Left lung (tissue), 10 donors: ENCODE results near the gene USPL1. TPM values are rescaled to one million over a fixed set of nuclear protein-coding genes. Genes with fewer than 3 reads are reported as not detected.

Experiments used
- ATAC-seq: fragments of 200-7000 bp; cut with Tn5 transposase; one replicate; pipeline ENCODE4 v1.9.1; 2020; ENCODE audit warnings: moderate library complexity
- DNase-seq, 4 donors: peaks; one replicate each; pipeline ENCODE4 v3.0.0-alpha.2; 2013 to 2020
- H3K27ac ChIP-seq, 2 donors: fragments of 200-600 bp; sonication (generic) in 1 of 2; one replicate each; pipeline versions ENCODE4 v1.5.0 to v1.8.0; 2020 to 2021
- H3K27me3 ChIP-seq, 2 donors: fragments of 200-600 bp; sonication (generic) in 1 of 2; one replicate each; pipeline versions ENCODE4 v1.5.0 to v1.8.0; 2020 to 2021
- H3K36me3 ChIP-seq, 2 donors: fragments of 200-600 bp; sonication (generic) in 1 of 2; one replicate each; pipeline versions ENCODE4 v1.5.0 to v1.8.0; 2020 to 2021
- H3K4me1 ChIP-seq, 2 donors: fragments of 200-600 bp; one replicate each; pipeline ENCODE4 v1.8.0; 2021
- H3K4me3 ChIP-seq, 2 donors: fragments of 200-600 bp; sonication (generic) in 1 of 2; one replicate each; pipeline versions ENCODE4 v1.5.0 to v1.8.0; 2020 to 2021; ENCODE audit warnings: mild to moderate bottlenecking in 1 of 2
- H3K9me3 ChIP-seq, 2 donors: fragments of 200-600 bp; sonication (generic) in 1 of 2; one replicate each; pipeline versions ENCODE4 v1.5.0 to v1.8.0; 2020 to 2021
- CTCF ChIP-seq, 2 donors: fragments of 200-600 bp; sonication (generic) in 1 of 2; IDR thresholded peaks; one replicate each; pipeline versions ENCODE4 v1.5.0 to v1.8.0; 2021; ENCODE audit warnings: antibody characterized with exemption in 2 of 2
- intact Hi-C, 2 donors: fragments of 100-400 bp; cut with DNase I; formaldehyde crosslinking; loops; one replicate each; pipeline versions ENCODE4 v1.11.2 to v1.14.2; 2022
- polyA plus RNA-seq, 6 donors: library from polyadenylated mRNA; unstranded; fragments of 120-200 nt; gene quantifications; one replicate each; pipeline ENCODE4 v1.2.1, GENCODE V29; 2013; ENCODE audit not compliant: insufficient read length in 6 of 6
- total RNA-seq, 2 donors: library from RNA; stranded (reverse); fragmentation: NEBNext Ultra II Directional; extraction: Animal tissue kit (Norgen Biotek cat#: 25700); gene quantifications; one replicate each; pipeline ENCODE4 v1.2.1, GENCODE V29; 2021
- donor health status: DM: no; HTN: yes; CAD: no.
- donor health status: DM: no; HTN: no; CAD: no.

USPL1 gene
- total and polyA plus RNA-seq, 8 donors: 12.1 to 30.7 (median 27.6) TPM

- intact Hi-C loops: loop anchor here in 1 of 2 donors (5.0 kb wide), 1 partner anchor 118 kb away; no protein-coding TSS in a partner anchor
These were observed 62.0 kb downstream of the USPL1 start for GRCh38 chr13:30679483-30680330.

GRCh38 chr13:30681843-30682242 lies 64.1 kb downstream of the USPL1 start:
- Histone ChIP-seq H3K4me1 (peaks cover 0 to 21% of the 10 kb centered on the region in 2 donors), H3K27ac (peak overlapping the region in 1 of 2 donors; percentile 39), H3K27me3 (no peaks in the 10 kb centered on the region), H3K36me3 (no peaks in the 10 kb centered on the region), H3K4me3 (no peak overlapping the region), H3K9me3 (no peaks in the 10 kb centered on the region)
- TF ChIP-seq CTCF (IDR thresholded peaks at IDR 0.05): no peak
- ATAC-seq: peak; percentile 37
- intact Hi-C loops: loop anchor here in 1 of 2 donors (5.0 kb wide), 1 partner anchor 115 kb away; no protein-coding TSS in a partner anchor
- DNase-seq: peak in 2 of 4 donors; percentile 64 to 77

More at GRCh38 chr13:30679483-30680330, 62.0 kb downstream of the USPL1 start:
- Histone ChIP-seq H3K4me1 (peaks cover 0 to 21% of the 10 kb centered on the region in 2 donors), H3K9me3 (no peaks in the 10 kb centered on the region), H3K27ac (no peak overlapping the region), H3K36me3 (no peaks in the 10 kb centered on the region), H3K27me3 (no peaks in the 10 kb centered on the region), H3K4me3 (no peak overlapping the region)
- peak; percentile 38 to 45 for TF ChIP-seq CTCF (IDR thresholded peaks at IDR 0.05)
- peak; percentile 67 for ATAC-seq
- DNase-seq: peak in 1 of 4 donors; percentile 44

GRCh38 chr13:30685320-30685859 lies 67.7 kb downstream of the USPL1 start:
- peak; percentile 87 for ATAC-seq
- no peak for TF ChIP-seq CTCF (IDR thresholded peaks at IDR 0.05)
- H3K36me3 ChIP-seq: no peaks in the 10 kb centered on the region
- DNase-seq: no peak
- peaks cover 0 to 26% of the 10 kb centered on the region in 2 donors for H3K4me1 ChIP-seq
- H3K27ac ChIP-seq: no peak overlapping the region
- H3K27me3 ChIP-seq: no peaks in the 10 kb centered on the region
- no peaks in the 10 kb centered on the region for H3K9me3 ChIP-seq
- intact Hi-C loops: no loop called here
- no peak overlapping the region for H3K4me3 ChIP-seq

GRCh38 chr13:30685987-30686386 lies 68.3 kb downstream of the USPL1 start:
- intact Hi-C loops: no loop called here
- no peaks in the 10 kb centered on the region for H3K36me3 ChIP-seq
- no peak for TF ChIP-seq CTCF (IDR thresholded peaks at IDR 0.05)
- peaks cover 3 to 31% of the 10 kb centered on the region in 2 donors for H3K4me1 ChIP-seq
- ATAC-seq: no peak
- H3K9me3 ChIP-seq: no peaks in the 10 kb centered on the region
- no peak overlapping the region for H3K27ac ChIP-seq
- no peak overlapping the region for H3K4me3 ChIP-seq
- no peaks in the 10 kb centered on the region for H3K27me3 ChIP-seq
- DNase-seq: no peak

GRCh38 chr13:30687601-30688000 lies 69.9 kb downstream of the USPL1 start:
- peaks cover 3 to 25% of the 10 kb centered on the region in 2 donors for H3K4me1 ChIP-seq
- no peaks in the 10 kb centered on the region for H3K36me3 ChIP-seq
- ATAC-seq (no peak), DNase-seq (no peak)
- intact Hi-C loops: no loop called here
- no peaks in the 10 kb centered on the region for H3K9me3 ChIP-seq
- no peak overlapping the region for H3K27ac ChIP-seq
- H3K4me3 ChIP-seq: no peak overlapping the region
- no peaks in the 10 kb centered on the region for H3K27me3 ChIP-seq
- no peak for TF ChIP-seq CTCF (IDR thresholded peaks at IDR 0.05)
